22Rv1 (cell line): ENCODE measurements around the gene GAA.

ENCODE experiments used
- ZFX ChIP-seq: fragments of 450-650 bp; IDR thresholded peaks from 2 replicates; pipeline ENCODE4 v1.6.1; 2017; ENCODE audit warnings: antibody characterized with exemption, borderline replicate concordance
- TF ChIP-seq, protein P1 (sequence below): fragments of 450-650 bp; IDR thresholded peaks from 2 replicates; pipeline ENCODE4 v1.5.1; 2017; ENCODE audit warnings: mild to moderate bottlenecking

- TF ChIP-seq, protein P1, sequence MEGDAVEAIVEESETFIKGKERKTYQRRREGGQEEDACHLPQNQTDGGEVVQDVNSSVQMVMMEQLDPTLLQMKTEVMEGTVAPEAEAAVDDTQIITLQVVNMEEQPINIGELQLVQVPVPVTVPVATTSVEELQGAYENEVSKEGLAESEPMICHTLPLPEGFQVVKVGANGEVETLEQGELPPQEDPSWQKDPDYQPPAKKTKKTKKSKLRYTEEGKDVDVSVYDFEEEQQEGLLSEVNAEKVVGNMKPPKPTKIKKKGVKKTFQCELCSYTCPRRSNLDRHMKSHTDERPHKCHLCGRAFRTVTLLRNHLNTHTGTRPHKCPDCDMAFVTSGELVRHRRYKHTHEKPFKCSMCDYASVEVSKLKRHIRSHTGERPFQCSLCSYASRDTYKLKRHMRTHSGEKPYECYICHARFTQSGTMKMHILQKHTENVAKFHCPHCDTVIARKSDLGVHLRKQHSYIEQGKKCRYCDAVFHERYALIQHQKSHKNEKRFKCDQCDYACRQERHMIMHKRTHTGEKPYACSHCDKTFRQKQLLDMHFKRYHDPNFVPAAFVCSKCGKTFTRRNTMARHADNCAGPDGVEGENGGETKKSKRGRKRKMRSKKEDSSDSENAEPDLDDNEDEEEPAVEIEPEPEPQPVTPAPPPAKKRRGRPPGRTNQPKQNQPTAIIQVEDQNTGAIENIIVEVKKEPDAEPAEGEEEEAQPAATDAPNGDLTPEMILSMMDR = no peak
- no peak for TF ChIP-seq ZFX
Observed at GRCh38 chr17:80116921-80117380, 15.6 kb downstream of the GAA start.
